SK-N-SH (cell line): ENCODE data around the gene NDUFC2. TPM values are rescaled to one million over a fixed set of nuclear protein-coding genes. Genes with fewer than 3 reads are reported as not detected.

ENCODE experiments used
- CTCF ChIA-PET: fragments of 300-600, 350-600 bp; formaldehyde crosslinking; extraction: SDS; loops from one replicate; lab custom pipeline; 2021; lab: Yijun Ruan, JAX
- POLR2A ChIA-PET: fragments of 350-600 bp; sonication (Branson Sonifier 250); formaldehyde crosslinking; extraction: SDS; loops from one replicate; lab custom pipeline; 2020; ENCODE audit warnings: antibody characterized with exemption, inconsistent platforms; lab: Yijun Ruan, JAX
- DNase-seq: peaks from one replicate; pipeline ENCODE4 v3.0.0; 2012
- H2AFZ ChIP-seq: fragments of 200-600 bp; sonication (generic); 2 replicates; pipeline ENCODE4 v1.8.1; 2016; ENCODE audit warnings: antibody characterized with exemption, mild to moderate bottlenecking, low read depth
- H3F3A ChIP-seq: fragments of 200-600 bp; sonication (generic); replicated peaks from 2 replicates; pipeline ENCODE3; 2016; ENCODE audit warnings: antibody characterized with exemption, mild to moderate bottlenecking; ENCODE audit not compliant: insufficient read depth
- H3K27ac ChIP-seq, 2 experiments: fragments of 200-500 bp in 1 of 2; fragments of 200-600 bp in 1 of 2; sonication (Bioruptor generic) in 1 of 2; sonication (generic), shearing (Covaris generic) in 1 of 2; 2 replicates each; pipeline versions ENCODE4 v1.5.1 to v1.6.1; 2014 to 2016; ENCODE audit warnings: low read depth in 2 of 2, inconsistent platforms in 1 of 2, low read length in 1 of 2, mild to moderate bottlenecking in 1 of 2, mixed read lengths in 1 of 2
- H3K27me3 ChIP-seq: fragments of 200-600 bp; sonication (generic), shearing (Covaris generic); 2 replicates; pipeline ENCODE4 v1.6.1; 2016; ENCODE audit warnings: mixed run types; ENCODE audit not compliant: insufficient read depth
- H3K36me3 ChIP-seq, 2 experiments: fragments of 200-500 bp in 1 of 2; fragments of 200-600 bp in 1 of 2; sonication (Bioruptor generic) in 1 of 2; sonication (generic) in 1 of 2; replicated peaks in 1 of 2; 2 replicates each; pipeline versions ENCODE3 to v1.5.1; 2014 to 2016; ENCODE audit warnings: low read length in 1 of 2, mild to moderate bottlenecking in 1 of 2; ENCODE audit not compliant: insufficient read depth in 2 of 2, control insufficient read depth in 1 of 2
- H3K4me1 ChIP-seq, 2 experiments: fragments of 200-500 bp in 1 of 2; fragments of 200-600 bp in 1 of 2; sonication (Bioruptor generic) in 1 of 2; sonication (generic), shearing (Covaris generic) in 1 of 2; 2 replicates each; pipeline versions ENCODE4 v1.5.1 to v1.6.1; 2014 to 2016; ENCODE audit warnings: low read depth in 1 of 2, low read length in 1 of 2, mixed run types in 1 of 2; ENCODE audit not compliant: insufficient read depth in 2 of 2, control insufficient read depth in 1 of 2
- H3K4me2 ChIP-seq: fragments of 200-600 bp; sonication (generic), shearing (Covaris generic); 2 replicates; pipeline ENCODE4 v1.6.1; 2017; ENCODE audit warnings: mixed run types
- H3K4me3 ChIP-seq, 2 experiments: fragments of 200-500 bp in 1 of 2; fragments of 200-600 bp in 1 of 2; sonication (Bioruptor generic) in 1 of 2; sonication (generic), shearing (Covaris generic) in 1 of 2; 2 replicates each; pipeline versions ENCODE4 v1.5.1 to v1.8.1; 2014 to 2016; ENCODE audit warnings: low read depth in 2 of 2, inconsistent platforms in 1 of 2, low read length in 1 of 2, mild to moderate bottlenecking in 1 of 2, mixed read lengths in 1 of 2, moderate library complexity in 1 of 2
- H3K79me2 ChIP-seq: fragments of 200-600 bp; sonication (generic); 2 replicates; pipeline ENCODE4 v1.8.1; 2017; ENCODE audit warnings: mild to moderate bottlenecking; ENCODE audit not compliant: insufficient read depth
- H3K9ac ChIP-seq: fragments of 200-600 bp; sonication (generic); 2 replicates; pipeline ENCODE4 v1.6.1; 2017; ENCODE audit warnings: mixed run types
- H3K9me2 ChIP-seq: fragments of 200-600 bp; sonication (generic); 2 replicates; pipeline ENCODE4 v1.6.1; 2017; ENCODE audit warnings: mixed run types
- H3K9me3 ChIP-seq: fragments of 200-600 bp; sonication (generic); 2 replicates; pipeline ENCODE4 v1.6.1; 2017; ENCODE audit warnings: mixed run types, mild to moderate bottlenecking, moderate library complexity
- H4K20me1 ChIP-seq: fragments of 200-600 bp; sonication (generic); 2 replicates; pipeline ENCODE4 v1.6.1; 2017; ENCODE audit warnings: mild to moderate bottlenecking, mixed run types; ENCODE audit not compliant: insufficient read depth
- ELF1 ChIP-seq: IDR thresholded peaks from 2 replicates; pipeline ENCODE4 v1.4.0; 2012
- EP300 ChIP-seq, 2 experiments: IDR thresholded peaks; 2 replicates each; pipeline versions ENCODE4 v1.4.0 to v1.6.1; 2012; ENCODE audit warnings: borderline replicate concordance in 1 of 2, low read depth in 1 of 2, low read length in 1 of 2
- EZH2phosphoT487 ChIP-seq: fragments of 200-600 bp; sonication (generic); IDR thresholded peaks from 2 replicates; pipeline ENCODE4 v1.6.1; 2017; ENCODE audit warnings: low read depth, mixed run types, mild to moderate bottlenecking, antibody characterized with exemption, moderate library complexity, borderline replicate concordance
- FOSL2 ChIP-seq: IDR thresholded peaks from 2 replicates; pipeline ENCODE4 v1.4.0; 2012; ENCODE audit warnings: low read depth, mild to moderate bottlenecking, moderate library complexity, borderline replicate concordance
- FOXM1 ChIP-seq: IDR thresholded peaks from 2 replicates; pipeline ENCODE4 v1.4.0; 2012; ENCODE audit warnings: low read depth, mild to moderate bottlenecking
- GABPA ChIP-seq: IDR thresholded peaks from 2 replicates; pipeline ENCODE4 v1.4.0; 2012; ENCODE audit warnings: low read depth, mild to moderate bottlenecking
- GATA2 ChIP-seq: sonication (generic); formaldehyde crosslinking; IDR thresholded peaks from 2 replicates; pipeline ENCODE4 v1.5.0; 2020; ENCODE audit warnings: mild to moderate bottlenecking, missing genetic modification reagents
- JUND ChIP-seq: IDR thresholded peaks from 2 replicates; pipeline ENCODE4 v1.4.0; 2012
- MXI1 ChIP-seq: IDR thresholded peaks from 2 replicates; pipeline ENCODE4 v1.6.1; 2012; ENCODE audit warnings: mild to moderate bottlenecking, low read depth, low read length, improper control_type of control experiment
- NRF1 ChIP-seq: IDR thresholded peaks from 2 replicates; pipeline ENCODE4 v1.6.1; 2012; ENCODE audit warnings: low read depth, mild to moderate bottlenecking, low read length
- RXRA ChIP-seq: IDR thresholded peaks from 2 replicates; pipeline ENCODE4 v1.4.0; 2012; ENCODE audit warnings: low read depth, mild to moderate bottlenecking, borderline replicate concordance
- TAF1 ChIP-seq: IDR thresholded peaks from 2 replicates; pipeline ENCODE4 v1.6.1; 2012; ENCODE audit warnings: low read depth, mild to moderate bottlenecking, low read length, moderate library complexity, borderline replicate concordance
- TCF12 ChIP-seq: IDR thresholded peaks from 2 replicates; pipeline ENCODE4 v1.4.0; 2012
- TEAD4 ChIP-seq: IDR thresholded peaks from 2 replicates; pipeline ENCODE4 v1.4.0; 2012; ENCODE audit warnings: mild to moderate bottlenecking, borderline replicate concordance; ENCODE audit not compliant: insufficient read depth
- WGBS: methylation state at CpG from one replicate; pipeline ENCODE4 v1.1.6; 2017; ENCODE audit warnings: low lambda C conversion rate; 5-methylcytosine and 5-hydroxymethylcytosine counted together
- polyA plus RNA-seq, 3 experiments: library from polyadenylated mRNA; depleted of rRNA; stranded (reverse); fragments of >200 nt; gene quantifications; 2 replicates each; pipeline ENCODE4 v1.2.3, GENCODE V29; 2012
- TF ChIP-seq, protein P1 (sequence below): fragments of 150-350 bp; IDR thresholded peaks from 2 replicates; pipeline ENCODE4 v1.6.1; 2016; ENCODE audit warnings: mild to moderate bottlenecking, low read depth, low read length
- TF ChIP-seq, protein P2 (sequence below): IDR thresholded peaks from 2 replicates; pipeline ENCODE4 v1.6.1; 2012; ENCODE audit warnings: mild to moderate bottlenecking, low read depth, low read length, moderate library complexity

NDUFC2 gene
- polyA plus RNA-seq, 1 of the 3 experiments (the other 2 are of a cell fraction): 235 TPM

DNA sequence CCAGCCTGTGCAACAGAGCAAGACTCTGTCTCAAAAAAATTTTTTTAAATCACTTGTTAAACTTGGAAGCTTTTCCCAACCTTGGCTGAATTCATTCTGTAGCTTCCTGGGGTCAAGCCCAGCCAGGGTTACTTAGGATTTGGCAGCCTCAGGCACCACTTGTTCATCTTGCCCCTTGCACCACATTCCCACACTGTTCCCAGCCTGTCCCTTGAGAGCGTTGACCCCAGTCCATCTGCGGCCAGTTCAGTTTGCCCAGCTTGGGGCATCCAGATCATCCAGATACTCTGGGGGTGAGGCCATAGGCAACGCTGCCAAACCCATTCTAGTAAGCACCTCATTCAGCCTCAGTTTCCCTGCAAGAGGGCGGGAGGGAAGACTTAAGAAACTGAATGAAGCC, 24.7 kb downstream of the NDUFC2 start:
- H3K4me2 ChIP-seq: no peak overlapping the region
- peaks cover 3% of the 10 kb centered on the region for H3F3A ChIP-seq
- H3K9me2 ChIP-seq: no peaks in the 10 kb centered on the region
- H3K4me1 ChIP-seq: peaks cover 0 to 4% of the 10 kb centered on the region in 2 experiments; a peak in 1 of 4 replicates
- H2AFZ ChIP-seq: no peak overlapping the region
- no peaks in the 10 kb centered on the region for H3K27me3 ChIP-seq
- H3K9me3 ChIP-seq: no peaks in the 10 kb centered on the region
- H3K36me3 ChIP-seq: no peaks in the 10 kb centered on the region
- no peaks in the 10 kb centered on the region for H4K20me1 ChIP-seq
- 88% methylated on average over 4 of the region's 4 CpGs for WGBS
- no peak overlapping the region for H3K9ac ChIP-seq
- ChIA-PET CTCF (interaction anchor here (4.0 kb wide), 1 partner anchor 9 kb away, joined by 28 read pairs; no protein-coding TSS in a partner anchor), POLR2A (no interaction called here)
- TF ChIP-seq ELF1: no peak
- TF ChIP-seq, protein P1, sequence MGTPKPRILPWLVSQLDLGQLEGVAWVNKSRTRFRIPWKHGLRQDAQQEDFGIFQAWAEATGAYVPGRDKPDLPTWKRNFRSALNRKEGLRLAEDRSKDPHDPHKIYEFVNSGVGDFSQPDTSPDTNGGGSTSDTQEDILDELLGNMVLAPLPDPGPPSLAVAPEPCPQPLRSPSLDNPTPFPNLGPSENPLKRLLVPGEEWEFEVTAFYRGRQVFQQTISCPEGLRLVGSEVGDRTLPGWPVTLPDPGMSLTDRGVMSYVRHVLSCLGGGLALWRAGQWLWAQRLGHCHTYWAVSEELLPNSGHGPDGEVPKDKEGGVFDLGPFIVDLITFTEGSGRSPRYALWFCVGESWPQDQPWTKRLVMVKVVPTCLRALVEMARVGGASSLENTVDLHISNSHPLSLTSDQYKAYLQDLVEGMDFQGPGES: no peak
- TF ChIP-seq FOXM1: no peak
- TF ChIP-seq EZH2phosphoT487: no peak
- no peak for TF ChIP-seq GABPA
- TF ChIP-seq TEAD4: no peak
- TF ChIP-seq FOSL2: no peak
- TF ChIP-seq, protein P2, sequence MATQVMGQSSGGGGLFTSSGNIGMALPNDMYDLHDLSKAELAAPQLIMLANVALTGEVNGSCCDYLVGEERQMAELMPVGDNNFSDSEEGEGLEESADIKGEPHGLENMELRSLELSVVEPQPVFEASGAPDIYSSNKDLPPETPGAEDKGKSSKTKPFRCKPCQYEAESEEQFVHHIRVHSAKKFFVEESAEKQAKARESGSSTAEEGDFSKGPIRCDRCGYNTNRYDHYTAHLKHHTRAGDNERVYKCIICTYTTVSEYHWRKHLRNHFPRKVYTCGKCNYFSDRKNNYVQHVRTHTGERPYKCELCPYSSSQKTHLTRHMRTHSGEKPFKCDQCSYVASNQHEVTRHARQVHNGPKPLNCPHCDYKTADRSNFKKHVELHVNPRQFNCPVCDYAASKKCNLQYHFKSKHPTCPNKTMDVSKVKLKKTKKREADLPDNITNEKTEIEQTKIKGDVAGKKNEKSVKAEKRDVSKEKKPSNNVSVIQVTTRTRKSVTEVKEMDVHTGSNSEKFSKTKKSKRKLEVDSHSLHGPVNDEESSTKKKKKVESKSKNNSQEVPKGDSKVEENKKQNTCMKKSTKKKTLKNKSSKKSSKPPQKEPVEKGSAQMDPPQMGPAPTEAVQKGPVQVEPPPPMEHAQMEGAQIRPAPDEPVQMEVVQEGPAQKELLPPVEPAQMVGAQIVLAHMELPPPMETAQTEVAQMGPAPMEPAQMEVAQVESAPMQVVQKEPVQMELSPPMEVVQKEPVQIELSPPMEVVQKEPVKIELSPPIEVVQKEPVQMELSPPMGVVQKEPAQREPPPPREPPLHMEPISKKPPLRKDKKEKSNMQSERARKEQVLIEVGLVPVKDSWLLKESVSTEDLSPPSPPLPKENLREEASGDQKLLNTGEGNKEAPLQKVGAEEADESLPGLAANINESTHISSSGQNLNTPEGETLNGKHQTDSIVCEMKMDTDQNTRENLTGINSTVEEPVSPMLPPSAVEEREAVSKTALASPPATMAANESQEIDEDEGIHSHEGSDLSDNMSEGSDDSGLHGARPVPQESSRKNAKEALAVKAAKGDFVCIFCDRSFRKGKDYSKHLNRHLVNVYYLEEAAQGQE: no peak
- TF ChIP-seq NRF1: no peak
- TF ChIP-seq JUND: no peak
- no peak for TF ChIP-seq EP300 (IDR thresholded peaks at IDR 0.05; ENCODE audit: borderline replicate concordance in 1 of 2, low read depth in 1 of 2, low read length in 1 of 2)
- no peak for TF ChIP-seq TCF12
- no peak for TF ChIP-seq TAF1
- no peak for TF ChIP-seq GATA2
- no peak for TF ChIP-seq RXRA
- no peak for TF ChIP-seq MXI1
- no peaks in the 10 kb centered on the region for H3K79me2 ChIP-seq
- no peak for DNase-seq
- no peak overlapping the region for H3K4me3 ChIP-seq
- no peak overlapping the region for H3K27ac ChIP-seq
